ENCODE measurements around the gene RASSF5. TPM values are rescaled to one million over a fixed set of nuclear protein-coding genes. Genes with fewer than 3 reads are reported as not detected.

Gene RASSF5
- polyA plus RNA-seq, 1 donor (not counting 4 experiments of a cell fraction or from before 2014, with no cell fraction given) = 2.4 TPM

- Histone ChIP-seq H3K27me3 (ENCODE audit: control insufficient read depth, extremely low read depth, insufficient read depth, low read length) (no peaks in the 10 kb centered on the region), H3K9ac (ENCODE audit: control insufficient read depth, extremely low read depth, insufficient read depth, low read length) (no peak overlapping the region), H3K9me3 (ENCODE audit: control insufficient read depth, low read depth, low read length) (no peaks in the 10 kb centered on the region), H3K27ac (ENCODE audit: control insufficient read depth, insufficient read depth, low read length) (no peak overlapping the region), H3K79me2 (ENCODE audit: control insufficient read depth, insufficient read depth, low read length) (no peaks in the 10 kb centered on the region), H3K4me3 (ENCODE audit: control insufficient read depth in 2 of 3, extremely low read depth in 1 of 3, insufficient read depth in 2 of 3, low read depth in 1 of 3, low read length in 3 of 3) (no peak overlapping the region), H4K20me1 (ENCODE audit: control insufficient read depth, extremely low read depth, insufficient read depth, low read length) (no peaks in the 10 kb centered on the region), H3K36me3 (ENCODE audit: control insufficient read depth in 2 of 2, extremely low read depth in 1 of 2, insufficient read depth in 2 of 2, low read length in 2 of 2) (no peaks in the 10 kb centered on the region), H3K9me1 (ENCODE audit: control insufficient read depth, extremely low read depth, insufficient read depth, low read length) (no peaks in the 10 kb centered on the region), H3K4me2 (ENCODE audit: control insufficient read depth, extremely low read depth, insufficient read depth, low read depth, low read length) (peak overlapping the region; percentile 73), H3K4me1 (ENCODE audit: control insufficient read depth, extremely low read depth, insufficient read depth, low read length) (peaks cover 31% of the 10 kb centered on the region), H2AFZ (ENCODE audit: control insufficient read depth, low read length) (no peak overlapping the region)
- dilution Hi-C loops (cut with MboI; ENCODE audit: extremely low pct_ligation_motif_present, low sequenced_read_pairs) = no loop called here
- no peak for DNase-seq (ENCODE audit: low read depth, low spot score)
- no peak for TF ChIP-seq EZH2 (IDR thresholded peaks at IDR 0.05; ENCODE audit: low read length)
- no peak for TF ChIP-seq CTCF (optimal IDR thresholded peaks at IDR 0.05 in 1 of 3, IDR thresholded peaks at IDR 0.05 in 1 of 3, conservative IDR thresholded peaks at IDR 0.05 in 1 of 3; ENCODE audit: extremely low read depth in 1 of 3, insufficient read depth in 2 of 3, low read length in 3 of 3)
- no peak for FAIRE-seq
Measured at GRCh38 chr1:206504363-206504713, 3.0 kb upstream of the RASSF5 start.

GRCh38 chr1:206505702-206506355 lies 1.5 kb upstream of the RASSF5 start:
- FAIRE-seq = no peak
- no peaks in the 10 kb centered on the region for H3K79me2 ChIP-seq (ENCODE audit: control insufficient read depth, insufficient read depth, low read length)

More at GRCh38 chr1:206505702-206506355, 1.5 kb upstream of the RASSF5 start:
- Histone ChIP-seq H3K27me3 (ENCODE audit: control insufficient read depth, extremely low read depth, insufficient read depth, low read length) (no peaks in the 10 kb centered on the region), H2AFZ (ENCODE audit: control insufficient read depth, low read length) (no peak overlapping the region), H3K4me2 (ENCODE audit: control insufficient read depth, extremely low read depth, insufficient read depth, low read depth, low read length) (no peak overlapping the region), H3K4me1 (ENCODE audit: control insufficient read depth, extremely low read depth, insufficient read depth, low read length) (peaks cover 44% of the 10 kb centered on the region), H3K9me1 (ENCODE audit: control insufficient read depth, extremely low read depth, insufficient read depth, low read length) (no peaks in the 10 kb centered on the region), H3K4me3 (ENCODE audit: control insufficient read depth in 2 of 3, extremely low read depth in 1 of 3, insufficient read depth in 2 of 3, low read depth in 1 of 3, low read length in 3 of 3) (no peak overlapping the region), H4K20me1 (ENCODE audit: control insufficient read depth, extremely low read depth, insufficient read depth, low read length) (no peaks in the 10 kb centered on the region), H3K9me3 (ENCODE audit: control insufficient read depth, low read depth, low read length) (no peaks in the 10 kb centered on the region), H3K9ac (ENCODE audit: control insufficient read depth, extremely low read depth, insufficient read depth, low read length) (no peak overlapping the region), H3K27ac (ENCODE audit: control insufficient read depth, insufficient read depth, low read length) (no peak overlapping the region), H3K36me3 (ENCODE audit: control insufficient read depth in 2 of 2, extremely low read depth in 1 of 2, insufficient read depth in 2 of 2, low read length in 2 of 2) (no peaks in the 10 kb centered on the region)
- dilution Hi-C loops (cut with MboI; ENCODE audit: extremely low pct_ligation_motif_present, low sequenced_read_pairs) = no loop called here
- TF ChIP-seq EZH2 (IDR thresholded peaks at IDR 0.05; ENCODE audit: low read length) (no peak), CTCF (optimal IDR thresholded peaks at IDR 0.05 in 1 of 3, IDR thresholded peaks at IDR 0.05 in 1 of 3, conservative IDR thresholded peaks at IDR 0.05 in 1 of 3; ENCODE audit: extremely low read depth in 1 of 3, insufficient read depth in 2 of 3, low read length in 3 of 3) (peak; percentile 56 to 65 (median 59))
- DNase-seq (ENCODE audit: low read depth, low spot score) = no peak

All from keratinocyte (primary cell).